ENCODE data around the gene AAGAB.

DNA sequence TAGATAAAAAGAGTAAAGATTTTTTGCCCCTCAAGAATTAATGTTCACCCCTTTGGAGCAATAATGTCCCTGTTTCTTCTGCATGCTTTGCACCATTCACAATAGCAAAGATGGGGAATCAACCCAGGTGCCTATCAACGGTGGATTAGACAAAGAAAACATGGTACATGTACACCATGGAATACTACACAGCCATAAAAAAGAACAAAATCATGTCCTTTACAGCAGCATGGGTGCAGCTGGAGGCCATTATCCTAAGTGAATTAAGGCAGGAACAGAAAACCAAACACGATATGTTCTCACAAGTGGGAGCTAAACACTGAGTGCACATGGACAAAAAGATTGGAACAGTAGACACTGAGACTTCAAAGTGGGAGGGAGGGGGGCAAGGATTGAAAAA lies 35.2 kb downstream of the AAGAB start:
- TF ChIP-seq TAF1 (IDR thresholded peaks at IDR 0.05; ENCODE audit: low read depth) (no peak), SMC3 (conservative IDR thresholded peaks at IDR 0.05; ENCODE audit: poor library complexity) (no peak)
- TF ChIP-seq, protein P1, sequence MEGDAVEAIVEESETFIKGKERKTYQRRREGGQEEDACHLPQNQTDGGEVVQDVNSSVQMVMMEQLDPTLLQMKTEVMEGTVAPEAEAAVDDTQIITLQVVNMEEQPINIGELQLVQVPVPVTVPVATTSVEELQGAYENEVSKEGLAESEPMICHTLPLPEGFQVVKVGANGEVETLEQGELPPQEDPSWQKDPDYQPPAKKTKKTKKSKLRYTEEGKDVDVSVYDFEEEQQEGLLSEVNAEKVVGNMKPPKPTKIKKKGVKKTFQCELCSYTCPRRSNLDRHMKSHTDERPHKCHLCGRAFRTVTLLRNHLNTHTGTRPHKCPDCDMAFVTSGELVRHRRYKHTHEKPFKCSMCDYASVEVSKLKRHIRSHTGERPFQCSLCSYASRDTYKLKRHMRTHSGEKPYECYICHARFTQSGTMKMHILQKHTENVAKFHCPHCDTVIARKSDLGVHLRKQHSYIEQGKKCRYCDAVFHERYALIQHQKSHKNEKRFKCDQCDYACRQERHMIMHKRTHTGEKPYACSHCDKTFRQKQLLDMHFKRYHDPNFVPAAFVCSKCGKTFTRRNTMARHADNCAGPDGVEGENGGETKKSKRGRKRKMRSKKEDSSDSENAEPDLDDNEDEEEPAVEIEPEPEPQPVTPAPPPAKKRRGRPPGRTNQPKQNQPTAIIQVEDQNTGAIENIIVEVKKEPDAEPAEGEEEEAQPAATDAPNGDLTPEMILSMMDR (IDR thresholded peaks at IDR 0.05; ENCODE audit: poor library complexity, severe bottlenecking), result no peak

All from neural cell (in vitro differentiated cells).